ENCODE data around the gene NFIA.

- TF ChIP-seq, protein P1, sequence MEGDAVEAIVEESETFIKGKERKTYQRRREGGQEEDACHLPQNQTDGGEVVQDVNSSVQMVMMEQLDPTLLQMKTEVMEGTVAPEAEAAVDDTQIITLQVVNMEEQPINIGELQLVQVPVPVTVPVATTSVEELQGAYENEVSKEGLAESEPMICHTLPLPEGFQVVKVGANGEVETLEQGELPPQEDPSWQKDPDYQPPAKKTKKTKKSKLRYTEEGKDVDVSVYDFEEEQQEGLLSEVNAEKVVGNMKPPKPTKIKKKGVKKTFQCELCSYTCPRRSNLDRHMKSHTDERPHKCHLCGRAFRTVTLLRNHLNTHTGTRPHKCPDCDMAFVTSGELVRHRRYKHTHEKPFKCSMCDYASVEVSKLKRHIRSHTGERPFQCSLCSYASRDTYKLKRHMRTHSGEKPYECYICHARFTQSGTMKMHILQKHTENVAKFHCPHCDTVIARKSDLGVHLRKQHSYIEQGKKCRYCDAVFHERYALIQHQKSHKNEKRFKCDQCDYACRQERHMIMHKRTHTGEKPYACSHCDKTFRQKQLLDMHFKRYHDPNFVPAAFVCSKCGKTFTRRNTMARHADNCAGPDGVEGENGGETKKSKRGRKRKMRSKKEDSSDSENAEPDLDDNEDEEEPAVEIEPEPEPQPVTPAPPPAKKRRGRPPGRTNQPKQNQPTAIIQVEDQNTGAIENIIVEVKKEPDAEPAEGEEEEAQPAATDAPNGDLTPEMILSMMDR (IDR thresholded peaks at IDR 0.05), result no peak
- no peak for TF ChIP-seq EZH2 (IDR thresholded peaks at IDR 0.05; ENCODE audit: borderline replicate concordance, insufficient read depth, low read depth, low read length, poor library complexity, severe bottlenecking)
These were observed 27.2 kb upstream of the NFIA start for GRCh38 chr1:61055110-61055614.

Measured in B cell (primary cell).